Ovary (tissue), 3 donors: ENCODE measurements around the gene KCTD13.

Experiments used
- CTCF ChIP-seq, 3 donors: fragments of 450-650 bp in 2 of 3; fragments of 200-600 bp in 1 of 3; IDR thresholded peaks; one replicate each; pipeline versions ENCODE4 v1.5.1 to v1.8.0; 2016 to 2022; ENCODE audit warnings: antibody characterized with exemption in 3 of 3, mild to moderate bottlenecking in 1 of 3
- EP300 ChIP-seq: sonication (generic); formaldehyde crosslinking; IDR thresholded peaks from one replicate; pipeline ENCODE4 v1.6.1; 2017; ENCODE audit warnings: antibody characterized with exemption
- POLR2A ChIP-seq: fragments of 450-650 bp; IDR thresholded peaks from one replicate; pipeline ENCODE4 v1.6.1; 2017; ENCODE audit warnings: antibody characterized with exemption, mild to moderate bottlenecking, moderate library complexity
- donor health status: DM: no; HTN: no; CAD: no.

- TF ChIP-seq CTCF (IDR thresholded peaks at IDR 0.05) (no peak), POLR2A (no peak), EP300 (no peak)
Measured at GRCh38 chr16:29891525-29892457, 34.2 kb downstream of the KCTD13 start.
